ENCODE data around the gene CAPN13. TPM values are rescaled to one million over a fixed set of nuclear protein-coding genes. Genes with fewer than 3 reads are reported as not detected.
A peak's percentile ranks its signal among the peaks of the same experiment; 100 is the strongest.
"Not testable (repeated sequence)": the region's sequence is repeated elsewhere in the genome, so short reads cannot be mapped to it uniquely, and the experiment has no call there.

Gene CAPN13
- total RNA-seq, 1 donor from 2014 or later = not detected

GRCh38 chr2:30709516-30709915 is 97.7 kb downstream of the CAPN13 start:
- intact Hi-C loops (cut with DNase I) = loop anchor here (5.0 kb wide), 2 partner anchors 372 to 482 kb away; no protein-coding TSS in a partner anchor

GRCh38 chr2:30708491-30709290 is 98.6 kb downstream of the CAPN13 start:
- peak; percentile 29 for DNase-seq (ENCODE audit: low spot score)
- intact Hi-C loops (cut with DNase I) = loop anchor here (5.0 kb wide), 2 partner anchors 371 to 481 kb away; no protein-coding TSS in a partner anchor

More at GRCh38 chr2:30709516-30709915, 97.7 kb downstream of the CAPN13 start:
- DNase-seq (ENCODE audit: low spot score) = peak; percentile 61

- intact Hi-C loops (cut with DNase I) = loop anchor here (1.0 to 5.0 kb wide), 3 partner anchors 370 to 498 kb away; no protein-coding TSS in a partner anchor
- DNase-seq (ENCODE audit: low spot score) = peak; percentile 68
Observed at GRCh38 chr2:30707304-30707903, 99.8 kb downstream of the CAPN13 start.

- intact Hi-C loops (cut with DNase I) = loop anchor here (1.0 to 5.0 kb wide), 3 partner anchors 369 to 497 kb away; no protein-coding TSS in a partner anchor
Observed at GRCh38 chr2:30706534-30707303, 100.5 kb downstream of the CAPN13 start.

GRCh38 chr2:30705711-30706533 is 101.3 kb downstream of the CAPN13 start:
- DNase-seq (ENCODE audit: low spot score) = no peak
- intact Hi-C loops (cut with DNase I) = loop anchor here (5.0 kb wide), 2 partner anchors 369 to 479 kb away; no protein-coding TSS in a partner anchor

More at GRCh38 chr2:30706534-30707303, 100.5 kb downstream of the CAPN13 start:
- DNase-seq (ENCODE audit: low spot score) = peak; percentile 84

GRCh38 chr2:30705056-30705455 is 102.2 kb downstream of the CAPN13 start:
- intact Hi-C loops (cut with DNase I) = loop anchor here (5.0 kb wide), 2 partner anchors 368 to 478 kb away; no protein-coding TSS in a partner anchor
- DNase-seq (ENCODE audit: low spot score) = no peak

- intact Hi-C loops (cut with DNase I) = loop anchor here (5.0 kb wide), 2 partner anchors 367 to 477 kb away; no protein-coding TSS in a partner anchor
- DNase-seq (ENCODE audit: low spot score) = no peak
Observed at GRCh38 chr2:30704309-30705020, 102.8 kb downstream of the CAPN13 start.

- no peak for DNase-seq (ENCODE audit: low spot score)
- intact Hi-C loops (cut with DNase I) = no loop called here
Observed at GRCh38 chr2:30702694-30703093, 104.6 kb downstream of the CAPN13 start.

- intact Hi-C loops (cut with DNase I) = no loop called here
- DNase-seq (ENCODE audit: low spot score) = no peak
Observed at GRCh38 chr2:30701782-30702181, 105.5 kb downstream of the CAPN13 start.

- peak; percentile 55 for DNase-seq (ENCODE audit: low spot score)
- intact Hi-C loops (cut with DNase I) = not testable (repeated sequence)
Observed at GRCh38 chr2:30697242-30698103, 109.8 kb downstream of the CAPN13 start.

- intact Hi-C loops (cut with DNase I) = no loop called here
Observed at GRCh38 chr2:30695749-30696148, 111.5 kb downstream of the CAPN13 start.

GRCh38 chr2:30694286-30695055 is 112.8 kb downstream of the CAPN13 start:
- intact Hi-C loops (cut with DNase I) = loop anchor here (5.0 kb wide), 5 partner anchors 182 to 487 kb away; no protein-coding TSS in a partner anchor
- DNase-seq (ENCODE audit: low spot score) = no peak

More at GRCh38 chr2:30695749-30696148, 111.5 kb downstream of the CAPN13 start:
- DNase-seq (ENCODE audit: low spot score) = peak; percentile 33

GRCh38 chr2:30693821-30694281 is 113.4 kb downstream of the CAPN13 start:
- intact Hi-C loops (cut with DNase I) = loop anchor here (2.0 to 5.0 kb wide), 6 partner anchors 182 to 487 kb away; no protein-coding TSS in a partner anchor
- no peak for DNase-seq (ENCODE audit: low spot score)

GRCh38 chr2:30692829-30693275 is 114.4 kb downstream of the CAPN13 start:
- intact Hi-C loops (cut with DNase I) = loop anchor here (2.0 to 5.0 kb wide), 6 partner anchors 181 to 486 kb away; no protein-coding TSS in a partner anchor

GRCh38 chr2:30691948-30692828 is 115.1 kb downstream of the CAPN13 start:
- intact Hi-C loops (cut with DNase I) = loop anchor here (2.0 to 5.0 kb wide), 6 partner anchors 180 to 485 kb away; no protein-coding TSS in a partner anchor
- no peak for DNase-seq (ENCODE audit: low spot score)

More at GRCh38 chr2:30692829-30693275, 114.4 kb downstream of the CAPN13 start:
- no peak for DNase-seq (ENCODE audit: low spot score)

All from cardiac septum (tissue), 1 donor.